ENCODE results near the gene TMEM101. TPM values are rescaled to one million over a fixed set of nuclear protein-coding genes. Genes with fewer than 3 reads are reported as not detected.
A peak's percentile ranks its signal among the peaks of the same experiment; 100 is the strongest.

TMEM101 gene
- total and polyA plus RNA-seq, 2 of the 13 experiments (the other 11 are each of a cell fraction or from before 2014, with no cell fraction given), result 72.0 to 100 TPM

GRCh38 chr17:44005527-44006271 is 9.1 kb downstream of the TMEM101 start (continued):
- TF ChIP-seq BORCS8-MEF2B (CRISPR knock-in tag; IDR thresholded peaks at IDR 0.05) (no peak), ZNF83 (CRISPR knock-in tag; IDR thresholded peaks at IDR 0.05; ENCODE audit: borderline replicate concordance) (no peak), HOXA3 (CRISPR knock-in tag; IDR thresholded peaks at IDR 0.05) (no peak), MAFK (conservative IDR thresholded peaks at IDR 0.05 in 1 of 2, IDR thresholded peaks at IDR 0.05 in 1 of 2; ENCODE audit: low read length in 2 of 2) (no peak), ZNF546 (CRISPR knock-in tag; conservative IDR thresholded peaks at IDR 0.05) (no peak; the same call in 1 of the 2 replicates), ATF5 (CRISPR knock-in tag; IDR thresholded peaks at IDR 0.05; ENCODE audit: low read depth) (no peak), ZNF530 (CRISPR knock-in tag; IDR thresholded peaks at IDR 0.05; ENCODE audit: low read depth) (no peak), ZNF598 (CRISPR knock-in tag; IDR thresholded peaks at IDR 0.05; ENCODE audit: borderline replicate concordance) (no peak), SP140L (CRISPR knock-in tag; IDR thresholded peaks at IDR 0.05; ENCODE audit: borderline replicate concordance) (no peak), ZNF776 (CRISPR knock-in tag; IDR thresholded peaks at IDR 0.05) (no peak), ZNF549 (CRISPR knock-in tag; IDR thresholded peaks at IDR 0.05) (no peak), ARHGAP35 (CRISPR knock-in tag; IDR thresholded peaks at IDR 0.05; ENCODE audit: borderline replicate concordance) (no peak), ZBTB40 (IDR thresholded peaks at IDR 0.05) (no peak), ZBTB40 (CRISPR knock-in tag; IDR thresholded peaks at IDR 0.05) (no peak), NFIB (CRISPR knock-in tag; IDR thresholded peaks at IDR 0.05; ENCODE audit: borderline replicate concordance) (no peak), PITX1 (CRISPR knock-in tag; IDR thresholded peaks at IDR 0.05) (peak; percentile 49; the same call in 1 of the 2 replicates)
- TF ChIP-seq, protein P1, sequence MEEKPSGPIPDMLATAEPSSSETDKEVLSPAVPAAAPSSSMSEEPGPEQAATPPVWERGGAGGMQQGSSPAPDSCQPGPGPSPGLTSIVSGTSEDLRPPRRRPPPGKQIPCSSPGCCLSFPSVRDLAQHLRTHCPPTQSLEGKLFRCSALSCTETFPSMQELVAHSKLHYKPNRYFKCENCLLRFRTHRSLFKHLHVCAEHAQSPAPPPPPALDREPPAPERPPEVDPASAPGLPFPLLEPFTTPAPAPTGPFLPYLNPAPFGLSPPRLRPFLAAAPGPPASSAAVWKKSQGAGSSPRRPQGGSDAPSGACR (CRISPR knock-in tag; IDR thresholded peaks at IDR 0.05), result no peak
- TF ChIP-seq, protein P2, sequence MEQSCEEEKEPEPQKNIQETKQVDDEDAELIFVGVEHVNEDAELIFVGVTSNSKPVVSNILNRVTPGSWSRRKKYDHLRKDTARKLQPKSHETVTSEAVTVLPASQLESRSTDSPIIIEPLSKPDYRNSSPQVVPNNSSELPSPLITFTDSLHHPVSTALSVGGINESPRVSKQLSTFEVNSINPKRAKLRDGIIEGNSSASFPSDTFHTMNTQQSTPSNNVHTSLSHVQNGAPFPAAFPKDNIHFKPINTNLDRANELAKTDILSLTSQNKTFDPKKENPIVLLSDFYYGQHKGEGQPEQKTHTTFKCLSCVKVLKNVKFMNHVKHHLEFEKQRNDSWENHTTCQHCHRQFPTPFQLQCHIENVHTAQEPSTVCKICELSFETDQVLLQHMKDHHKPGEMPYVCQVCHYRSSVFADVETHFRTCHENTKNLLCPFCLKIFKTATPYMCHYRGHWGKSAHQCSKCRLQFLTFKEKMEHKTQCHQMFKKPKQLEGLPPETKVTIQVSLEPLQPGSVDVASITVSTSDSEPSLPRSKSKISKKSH (CRISPR knock-in tag; IDR thresholded peaks at IDR 0.05; ENCODE audit: borderline replicate concordance), result no peak

Data from HepG2 (cell line).